Measurements from ENCODE around the gene FAM168A. TPM values are rescaled to one million over a fixed set of nuclear protein-coding genes. Genes with fewer than 3 reads are reported as not detected.

The FAM168A gene
- total RNA-seq, 2 experiments from 2014 or later = 10.1 to 23.7 TPM

GRCh38 chr11:73396985-73397384 is 200.9 kb downstream of the FAM168A start:
- H3K9me2 ChIP-seq (ENCODE audit: insufficient read depth, low read length) = no peaks in the 10 kb centered on the region
- no peak overlapping the region for H3K4me2 ChIP-seq (ENCODE audit: low read length)
- POLR2A ChIA-PET = interaction anchor here (0.7 kb wide), 1 partner anchor 71 kb away, joined by 3 read pairs; no protein-coding TSS in a partner anchor
- H3K4me3 ChIP-seq (ENCODE audit: low read depth, low read length, poor library complexity, severe bottlenecking) = no peak overlapping the region
- no peaks in the 10 kb centered on the region for H3K4me1 ChIP-seq (ENCODE audit: insufficient read depth, low read length, poor library complexity, severe bottlenecking)
- DNase-seq (ENCODE audit: low spot score) = no peak
- no peaks in the 10 kb centered on the region for H3K79me2 ChIP-seq (ENCODE audit: insufficient read depth, low read depth, low read length)
- no peaks in the 10 kb centered on the region for H4K20me1 ChIP-seq (ENCODE audit: insufficient read depth, low read length)
- TF ChIP-seq EZH2phosphoT487 (IDR thresholded peaks at IDR 0.05; ENCODE audit: borderline replicate concordance, low read depth, low read length) = no peak
- TF ChIP-seq CTCF (conservative IDR thresholded peaks at IDR 0.05; ENCODE audit: low read length) = no peak
- H2AFZ ChIP-seq (ENCODE audit: low read length) = no peak overlapping the region
- H3K36me3 ChIP-seq (ENCODE audit: insufficient read depth, low read length) = peaks cover 46% of the 10 kb centered on the region; the same call in 1 of the 2 replicates
- intact Hi-C loops (cut with micrococcal nuclease; ENCODE audit: unreplicated experiment) = no loop called here
- CTCF ChIA-PET (ENCODE audit: unreplicated experiment) = interaction anchor here (1.2 kb wide), 1 partner anchor 46 kb away, joined by 4 read pairs; no protein-coding TSS in a partner anchor
- H3K9me3 ChIP-seq (ENCODE audit: low read length) = no peaks in the 10 kb centered on the region
- H3K27ac ChIP-seq (ENCODE audit: low read depth, low read length, poor library complexity, severe bottlenecking) = no peak overlapping the region
- BruUV-seq (replicated peaks) = no TSS peak

GRCh38 chr11:73396251-73396930 is 201.5 kb downstream of the FAM168A start:
- no TSS peak for BruUV-seq (replicated peaks)

More at GRCh38 chr11:73396251-73396930, 201.5 kb downstream of the FAM168A start:
- POLR2A ChIA-PET = interaction anchor here (0.5 to 0.7 kb wide), 2 partner anchors 10 to 19 kb away, joined by 3 read pairs; no protein-coding TSS in a partner anchor
- Histone ChIP-seq H3K36me3 (ENCODE audit: insufficient read depth, low read length) (peaks cover 46% of the 10 kb centered on the region; the same call in 1 of the 2 replicates), H3K4me2 (ENCODE audit: low read length) (no peak overlapping the region), H3K4me3 (ENCODE audit: low read depth, low read length, poor library complexity, severe bottlenecking) (no peak overlapping the region), H3K4me1 (ENCODE audit: insufficient read depth, low read length, poor library complexity, severe bottlenecking) (no peaks in the 10 kb centered on the region), H4K20me1 (ENCODE audit: insufficient read depth, low read length) (no peaks in the 10 kb centered on the region), H3K9me3 (ENCODE audit: low read length) (no peaks in the 10 kb centered on the region), H3K27ac (ENCODE audit: low read depth, low read length, poor library complexity, severe bottlenecking) (no peak overlapping the region), H3K9me2 (ENCODE audit: insufficient read depth, low read length) (no peaks in the 10 kb centered on the region), H3K79me2 (ENCODE audit: insufficient read depth, low read depth, low read length) (no peaks in the 10 kb centered on the region), H2AFZ (ENCODE audit: low read length) (no peak overlapping the region)
- CTCF ChIA-PET (ENCODE audit: unreplicated experiment) = interaction anchor here (1.2 kb wide), 1 partner anchor 45 kb away, joined by 4 read pairs; no protein-coding TSS in a partner anchor
- intact Hi-C loops (cut with micrococcal nuclease; ENCODE audit: unreplicated experiment) = no loop called here
- no peak for TF ChIP-seq EZH2phosphoT487 (IDR thresholded peaks at IDR 0.05; ENCODE audit: borderline replicate concordance, low read depth, low read length)
- TF ChIP-seq CTCF (conservative IDR thresholded peaks at IDR 0.05; ENCODE audit: low read length) = no peak
- DNase-seq (ENCODE audit: low spot score) = no peak
